BLaER1 treated with 17β-estradiol and CSF1 and Interleukin-3, amounts not matched to agents 10 nM and 100 nM (cell line): ENCODE results near the gene IFNA4.

ENCODE experiments used
- H3K27ac ChIP-seq, 11 experiments: shearing (Covaris generic); formaldehyde crosslinking; 2 replicates each; pipeline ENCODE4 v1.8.1; 2022
- H3K27me3 ChIP-seq, 11 experiments: shearing (Covaris generic); formaldehyde crosslinking; 2 replicates each; pipeline ENCODE4 v1.8.1; 2022
- H3K36me3 ChIP-seq, 11 experiments: shearing (Covaris generic); formaldehyde crosslinking; 2 replicates each; pipeline ENCODE4 v1.8.1; 2022
- H3K4me1 ChIP-seq, 10 experiments: shearing (Covaris generic); formaldehyde crosslinking; 2 replicates each; pipeline ENCODE4 v1.8.1; 2022
- H3K4me2 ChIP-seq, 11 experiments: shearing (Covaris generic); formaldehyde crosslinking; 2 replicates each; pipeline ENCODE4 v1.8.1; 2022
- H3K4me3 ChIP-seq, 10 experiments: shearing (Covaris generic); formaldehyde crosslinking; 2 replicates each; pipeline ENCODE4 v1.8.1; 2022
- H3K9ac ChIP-seq, 11 experiments: shearing (Covaris generic); formaldehyde crosslinking; 2 replicates each; pipeline ENCODE4 v1.8.1; 2022
- H3K9me3 ChIP-seq, 11 experiments: shearing (Covaris generic); formaldehyde crosslinking; replicated peaks in 1 of 11; 2 replicates each; pipeline ENCODE4 v1.8.1; 2022
- H4K20me1 ChIP-seq, 11 experiments: shearing (Covaris generic); formaldehyde crosslinking; 2 replicates each; pipeline ENCODE4 v1.8.1; 2022
- Cebpa-rat ChIP-seq, 11 experiments: shearing (Covaris generic); IDR thresholded peaks; 2 replicates each; pipeline ENCODE4 v1.8.1; 2022

Gene IFNA4

DNA sequence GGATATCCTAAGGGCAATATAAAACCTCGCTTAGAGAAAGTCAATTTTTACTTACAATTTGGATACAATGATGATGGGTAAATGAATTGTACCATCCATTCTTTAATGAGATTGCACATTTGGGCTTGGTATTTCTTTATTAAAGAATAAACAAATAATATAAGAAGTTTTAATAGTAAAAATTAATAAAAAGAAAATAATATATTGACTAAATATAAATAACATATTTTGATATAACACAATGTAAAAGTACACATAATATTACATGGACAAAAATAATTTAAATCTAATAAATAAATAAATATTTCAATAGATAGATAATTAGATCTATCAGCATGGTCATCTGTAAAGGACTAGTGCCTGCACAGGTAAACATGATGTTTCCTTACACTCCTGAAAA, 21.9 kb downstream of the IFNA4 start:
- TF ChIP-seq Cebpa-rat (IDR thresholded peaks at IDR 0.05), result no peak
- Histone ChIP-seq H3K4me3 (no peak overlapping the region), H3K27me3 (no peaks in the 10 kb centered on the region), H3K27ac (no peak overlapping the region), H3K9me3 (peaks cover 20 to 31% (median 25%) of the 10 kb centered on the region in 11 experiments), H4K20me1 (no peaks in the 10 kb centered on the region), H3K4me1 (peaks cover 8 to 19% (median 12%) of the 10 kb centered on the region in 10 experiments), H3K36me3 (0 out of 22 replicates have a peak, but pooled peaks cover 0 to 3% (median 0%) of the 10 kb centered on the region in 11 experiments), H3K4me2 (no peak overlapping the region), H3K9ac (no peak overlapping the region)

DNA sequence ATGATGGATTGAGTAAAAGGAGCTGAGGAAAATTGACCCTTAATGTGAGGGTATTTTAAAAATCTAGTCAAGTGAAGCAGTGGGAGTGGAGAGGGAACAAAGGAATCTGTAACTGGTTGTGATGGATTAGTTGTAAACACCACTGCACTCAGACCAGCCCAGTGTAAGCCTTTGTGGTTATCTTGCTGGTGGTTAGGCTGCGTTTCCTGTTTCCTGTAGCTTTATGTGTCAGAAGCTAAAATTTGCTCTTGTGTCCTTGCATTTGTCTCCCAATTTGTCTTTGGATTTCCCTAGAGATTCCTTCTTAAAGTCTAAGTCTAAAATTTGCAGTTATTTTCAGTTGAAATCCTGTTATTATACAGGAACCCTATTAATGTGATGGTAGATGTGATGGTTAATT, 27.2 kb downstream of the IFNA4 start:
- Histone ChIP-seq H3K9ac (0 out of 22 replicates have a peak overlapping the region, but pooled peaks of 1 of the 11 experiments have one; percentile 24), H3K4me2 (peak overlapping the region; percentile 38 to 79 (median 63)), H4K20me1 (no peaks in the 10 kb centered on the region), H3K27me3 (no peaks in the 10 kb centered on the region), H3K4me3 (peak overlapping the region in 2 of 10 experiments; percentile 10 to 14; a peak in 2 of 20 replicates), H3K36me3 (0 out of 22 replicates have a peak, but pooled peaks cover 0 to 3% (median 0%) of the 10 kb centered on the region in 11 experiments), H3K4me1 (peaks cover 16 to 40% (median 27%) of the 10 kb centered on the region in 10 experiments), H3K27ac (peak overlapping the region in 8 of 11 experiments; percentile 28 to 65 (median 50); a peak in 11 of 22 replicates), H3K9me3 (peaks cover 23 to 46% (median 39%) of the 10 kb centered on the region in 11 experiments)
- no peak for TF ChIP-seq Cebpa-rat (IDR thresholded peaks at IDR 0.05)

DNA sequence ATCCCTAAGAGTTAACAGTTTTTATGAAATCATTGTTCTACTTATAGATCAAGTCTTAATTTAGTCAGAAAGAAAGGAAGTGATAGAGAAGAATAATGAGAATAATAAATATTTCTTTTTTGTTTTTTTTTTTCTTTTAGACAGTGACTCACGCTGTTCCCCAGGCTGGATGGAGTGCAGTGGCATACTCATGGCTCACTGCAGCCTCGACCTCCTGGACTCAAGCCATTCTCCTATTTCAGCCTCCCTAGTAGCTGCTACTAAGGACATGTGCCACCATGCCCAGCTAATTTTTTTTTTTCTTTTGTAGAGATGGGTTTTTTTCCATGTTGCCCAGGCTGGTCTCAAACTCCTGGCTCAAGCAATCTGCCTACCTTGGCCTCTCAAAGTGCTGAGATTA, 31.9 kb downstream of the IFNA4 start:
- peak overlapping the region in 2 of 11 experiments; percentile 11 to 33; a peak in 2 of 22 replicates for H3K4me2 ChIP-seq
- no peak for TF ChIP-seq Cebpa-rat (IDR thresholded peaks at IDR 0.05)
- H3K9me3 ChIP-seq, result peaks cover 0 to 25% (median 15%) of the 10 kb centered on the region in 11 experiments; a peak in 17 of 22 replicates
- peaks cover 27 to 52% (median 35%) of the 10 kb centered on the region in 10 experiments for H3K4me1 ChIP-seq
- no peak overlapping the region for H3K4me3 ChIP-seq
- no peaks in the 10 kb centered on the region for H4K20me1 ChIP-seq
- H3K27me3 ChIP-seq, result no peaks in the 10 kb centered on the region
- H3K27ac ChIP-seq, result no peak overlapping the region
- H3K9ac ChIP-seq, result no peak overlapping the region
- no peaks in the 10 kb centered on the region for H3K36me3 ChIP-seq

DNA sequence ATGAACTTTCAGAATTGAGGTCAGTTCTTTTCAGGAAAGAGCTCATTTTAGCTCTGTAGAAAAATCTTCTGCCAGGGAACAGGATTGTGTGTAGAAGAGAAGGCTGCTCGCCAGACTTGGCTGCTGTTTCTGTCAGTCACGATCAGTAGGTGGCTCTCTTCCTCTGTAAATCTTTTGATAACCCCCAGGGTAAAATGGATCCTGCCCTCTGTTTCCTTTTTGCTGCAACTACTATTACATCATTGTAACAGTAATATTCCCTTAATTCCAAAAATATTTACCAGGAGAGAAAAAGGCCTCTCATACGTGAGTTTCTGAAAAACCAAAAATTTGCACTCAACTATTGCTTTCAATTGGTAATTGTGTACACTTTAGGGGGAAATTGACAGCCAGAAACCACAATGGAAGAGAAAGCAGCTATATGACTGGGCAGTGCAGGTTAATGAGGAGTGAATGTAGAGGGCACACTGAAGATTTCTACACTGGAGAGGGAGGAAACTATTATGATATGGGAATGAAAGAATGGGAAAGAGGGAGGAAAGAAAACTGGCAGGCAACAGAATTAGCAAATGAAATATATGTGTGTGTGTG, 33.3 kb downstream of the IFNA4 start:
- peaks cover 9 to 34% (median 27%) of the 10 kb centered on the region in 11 experiments for H3K9me3 ChIP-seq
- H4K20me1 ChIP-seq, result no peaks in the 10 kb centered on the region
- H3K4me1 ChIP-seq, result peaks cover 18 to 38% (median 27%) of the 10 kb centered on the region in 10 experiments
- TF ChIP-seq Cebpa-rat (IDR thresholded peaks at IDR 0.05), result no peak
- no peaks in the 10 kb centered on the region for H3K27me3 ChIP-seq
- H3K9ac ChIP-seq, result peak overlapping the region in 6 of 11 experiments; percentile 3 to 47 (median 14); a peak in 6 of 22 replicates
- H3K36me3 ChIP-seq, result peaks cover 0 to 5% (median 0%) of the 10 kb centered on the region in 11 experiments; a peak in 1 of 22 replicates
- no peak overlapping the region for H3K4me3 ChIP-seq
- peak overlapping the region; percentile 40 to 82 (median 65) for H3K4me2 ChIP-seq
- H3K27ac ChIP-seq, result peak overlapping the region in 9 of 11 experiments; percentile 19 to 55 (median 47); a peak in 12 of 22 replicates

DNA sequence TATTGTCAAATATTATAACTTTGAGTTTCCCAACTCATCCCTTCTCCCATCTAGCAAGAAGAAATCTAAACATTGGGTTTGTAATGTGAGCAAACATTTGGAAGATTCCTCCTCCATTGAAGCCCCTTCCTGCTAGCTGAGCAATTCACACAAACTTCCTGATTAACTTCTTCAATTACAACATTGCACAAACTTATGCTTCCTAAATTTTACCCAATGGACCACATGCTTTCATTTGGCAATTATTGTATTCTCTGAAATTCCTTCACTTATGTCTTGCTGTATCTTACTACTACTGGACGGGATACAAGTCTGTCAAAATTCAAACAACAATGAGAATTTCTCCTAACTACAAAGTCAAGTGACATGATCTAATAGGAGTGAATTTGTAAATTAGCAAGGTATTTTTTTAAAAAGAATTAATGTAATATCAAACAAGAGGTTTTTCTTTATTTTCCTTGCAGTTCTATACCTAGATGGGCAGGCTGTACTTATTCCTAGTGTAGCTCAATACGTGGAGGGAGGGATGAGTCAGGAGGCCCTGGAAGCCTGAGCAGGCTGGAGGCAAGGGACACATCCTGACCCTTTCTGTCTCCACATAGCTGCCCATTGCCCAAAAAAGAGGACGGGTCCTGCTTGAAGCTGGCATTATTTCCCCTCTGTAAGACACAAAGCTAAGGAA, 33.9 kb downstream of the IFNA4 start:
- Histone ChIP-seq H3K27me3 (no peaks in the 10 kb centered on the region), H3K4me3 (no peak overlapping the region), H3K9ac (peak overlapping the region in 6 of 11 experiments; percentile 3 to 47 (median 14); a peak in 6 of 22 replicates), H3K9me3 (peaks cover 15 to 40% (median 33%) of the 10 kb centered on the region in 11 experiments), H3K27ac (peak overlapping the region in 8 of 11 experiments; percentile 23 to 55 (median 47); a peak in 11 of 22 replicates), H4K20me1 (no peaks in the 10 kb centered on the region), H3K4me2 (peak overlapping the region; percentile 40 to 82 (median 65)), H3K4me1 (peaks cover 14 to 32% (median 22%) of the 10 kb centered on the region in 10 experiments), H3K36me3 (peaks cover 0 to 5% (median 0%) of the 10 kb centered on the region in 11 experiments; a peak in 2 of 22 replicates)
- no peak for TF ChIP-seq Cebpa-rat (IDR thresholded peaks at IDR 0.05)

DNA sequence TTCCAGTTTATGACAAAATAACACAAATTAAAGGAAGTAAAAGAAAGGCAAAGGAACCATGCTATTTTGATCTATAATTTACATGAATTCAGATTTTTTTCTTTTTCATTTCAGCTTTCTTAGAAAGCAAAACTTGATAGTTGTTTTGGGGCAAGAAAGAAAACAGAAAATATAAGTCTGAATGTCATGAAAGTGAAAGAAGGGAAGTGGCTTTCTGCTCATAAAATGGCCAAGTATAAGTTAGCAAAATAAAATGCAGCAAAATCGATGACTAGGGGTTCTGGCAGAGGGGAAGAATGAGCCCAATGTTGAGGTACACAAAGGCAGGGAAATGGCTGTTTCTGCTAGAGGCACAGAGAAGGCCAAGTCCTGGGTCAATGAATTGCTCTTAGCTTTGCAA, 42.8 kb downstream of the IFNA4 start:
- peaks cover 19 to 31% (median 25%) of the 10 kb centered on the region in 11 experiments for H3K9me3 ChIP-seq
- H3K4me3 ChIP-seq, result peak overlapping the region in 1 of 10 experiments; percentile 2; a peak in 1 of 20 replicates
- H4K20me1 ChIP-seq, result no peaks in the 10 kb centered on the region
- H3K27ac ChIP-seq, result peak overlapping the region in 3 of 11 experiments; percentile 16 to 26 (median 17); a peak in 2 of 22 replicates
- peaks cover 5 to 23% (median 14%) of the 10 kb centered on the region in 10 experiments; a peak in 17 of 20 replicates for H3K4me1 ChIP-seq
- peak overlapping the region in 10 of 11 experiments; percentile 1 to 86 (median 36); a peak in 15 of 22 replicates for H3K4me2 ChIP-seq
- peaks cover 0 to 6% (median 0%) of the 10 kb centered on the region in 11 experiments; a peak in 2 of 22 replicates for H3K36me3 ChIP-seq
- TF ChIP-seq Cebpa-rat (IDR thresholded peaks at IDR 0.05), result no peak
- H3K9ac ChIP-seq, result no peak overlapping the region
- no peaks in the 10 kb centered on the region for H3K27me3 ChIP-seq

DNA sequence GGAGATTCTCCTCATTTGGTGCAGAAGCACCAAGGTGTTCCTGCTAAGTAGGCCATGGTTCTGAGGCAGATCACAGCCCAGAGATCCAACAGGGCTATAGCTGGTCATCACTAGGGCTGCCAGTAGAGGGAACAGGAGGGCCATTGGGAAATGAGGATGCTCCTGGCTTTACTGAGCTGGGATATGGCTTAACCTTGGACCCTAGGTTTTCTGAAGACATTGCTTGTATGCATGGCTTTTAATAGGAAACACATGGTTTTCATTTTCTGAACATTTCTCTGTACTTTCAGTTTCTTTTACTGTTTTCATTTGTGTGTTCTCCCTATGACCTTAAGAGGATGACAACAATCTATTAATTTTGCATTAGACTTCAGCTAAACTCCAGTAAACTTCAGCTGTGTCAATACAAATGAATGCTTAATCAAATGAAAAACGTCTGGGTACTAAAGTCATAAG, 45.9 kb downstream of the IFNA4 start, which contains the start of gene IFNW1:
Gene IFNW1 (minus strand): TSS at position 406 of the 456 bp plus-strand sequence. CDS start 262 bp downstream, at position 144.
- Histone ChIP-seq H3K4me2 (no peak within 1 kb of the TSS), H3K4me1 (peaks cover 5 to 27% (median 14%) of the 10 kb centered on the region in 10 experiments; a peak in 17 of 20 replicates), H3K4me3 (no peak within 1 kb of the TSS), H3K27ac (no peak within 1 kb of the TSS), H3K36me3 (no peaks in the 10 kb centered on the region), H3K27me3 (no peaks in the 10 kb centered on the region), H4K20me1 (no peaks in the 10 kb centered on the region), H3K9ac (no peak within 1 kb of the TSS), H3K9me3 (peaks cover 0 to 6% (median 0%) of the 10 kb centered on the region in 11 experiments; a peak in 3 of 22 replicates)
- no peak for TF ChIP-seq Cebpa-rat (IDR thresholded peaks at IDR 0.05)

DNA sequence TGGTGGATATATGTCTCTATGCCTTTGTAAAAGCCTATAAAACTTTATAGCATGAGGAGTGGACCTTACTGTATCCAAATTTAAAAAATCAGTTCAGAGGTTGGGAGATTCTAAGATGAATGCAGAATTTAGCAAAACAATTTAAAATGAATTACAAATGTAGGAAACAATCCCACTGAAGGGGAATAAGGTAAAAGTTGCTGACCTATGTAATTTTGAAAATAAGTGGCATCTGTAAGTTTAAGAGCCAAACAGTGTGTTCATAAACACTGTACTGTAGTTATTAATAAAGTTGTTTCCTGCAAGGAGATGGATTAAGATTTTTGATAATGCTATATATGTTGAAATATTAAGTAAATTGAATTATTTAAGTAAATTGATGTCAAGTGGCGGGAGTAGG, 50.4 kb downstream of the IFNA4 start:
- Histone ChIP-seq H3K9ac (no peak overlapping the region), H3K4me1 (peaks cover 0 to 7% (median 0%) of the 10 kb centered on the region in 10 experiments; a peak in 1 of 20 replicates), H3K9me3 (no peaks in the 10 kb centered on the region), H3K27me3 (no peaks in the 10 kb centered on the region), H3K36me3 (no peaks in the 10 kb centered on the region), H3K4me2 (no peak overlapping the region), H4K20me1 (no peaks in the 10 kb centered on the region), H3K27ac (no peak overlapping the region), H3K4me3 (no peak overlapping the region)
- no peak for TF ChIP-seq Cebpa-rat (IDR thresholded peaks at IDR 0.05)
